Stimulated activated CD8-positive, alpha-beta memory T cell treated with anti-CD3 and anti-CD28 coated beads, Interleukin-7, amount 100 ng/mL, for 24 hours (primary cell): ENCODE measurements around the gene SPTLC1.

Source experiments
- DNase-seq: peaks from one replicate; pipeline ENCODE4 v3.0.0-alpha.2; 2020; ENCODE audit warnings: low read depth

The SPTLC1 gene

DNA sequence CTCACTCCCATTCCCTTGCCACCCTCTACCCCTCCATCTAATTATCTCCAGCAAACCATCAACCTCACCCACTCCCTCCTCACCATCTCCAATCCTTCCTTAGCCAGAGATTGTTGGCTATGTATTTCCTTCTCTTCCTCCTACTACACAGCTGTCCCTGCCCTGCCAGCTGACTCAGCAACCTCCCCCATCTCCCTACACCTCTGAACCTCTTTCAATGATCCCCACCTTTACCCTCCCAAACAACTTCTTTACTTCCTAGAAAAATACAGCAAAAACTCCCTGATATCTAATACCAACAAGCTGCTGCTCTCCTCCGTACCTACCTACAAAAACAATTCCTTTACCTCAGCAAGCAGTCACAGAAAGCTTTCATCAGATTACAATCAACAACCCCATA is 37.3 kb downstream of the SPTLC1 start:
- DNase-seq, result no peak

GRCh38 chr9:92071634-92072033 is 43.6 kb downstream of the SPTLC1 start:
- DNase-seq, result no peak

GRCh38 chr9:92066168-92066567 is 49.0 kb downstream of the SPTLC1 start:
- DNase-seq, result no peak

DNA sequence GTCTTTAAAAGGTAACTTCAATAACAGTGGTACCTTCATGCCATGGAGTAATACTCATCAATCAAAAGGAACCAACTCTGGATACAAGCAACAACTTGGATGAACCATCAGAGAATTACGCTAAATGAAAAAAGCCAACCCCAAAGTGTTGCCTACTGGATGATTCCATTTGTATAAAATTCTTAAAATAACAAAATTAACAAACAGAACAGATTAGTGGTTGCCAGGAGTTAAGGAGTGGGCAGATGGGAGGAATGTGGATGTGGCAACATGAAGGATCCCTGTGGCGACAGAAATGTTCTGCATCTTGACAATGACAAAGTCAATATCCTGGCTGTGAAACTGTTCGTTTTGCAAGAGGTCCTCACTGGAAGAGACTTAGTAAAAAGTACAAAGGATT is 50.5 kb downstream of the SPTLC1 start:
- DNase-seq, result no peak

DNA sequence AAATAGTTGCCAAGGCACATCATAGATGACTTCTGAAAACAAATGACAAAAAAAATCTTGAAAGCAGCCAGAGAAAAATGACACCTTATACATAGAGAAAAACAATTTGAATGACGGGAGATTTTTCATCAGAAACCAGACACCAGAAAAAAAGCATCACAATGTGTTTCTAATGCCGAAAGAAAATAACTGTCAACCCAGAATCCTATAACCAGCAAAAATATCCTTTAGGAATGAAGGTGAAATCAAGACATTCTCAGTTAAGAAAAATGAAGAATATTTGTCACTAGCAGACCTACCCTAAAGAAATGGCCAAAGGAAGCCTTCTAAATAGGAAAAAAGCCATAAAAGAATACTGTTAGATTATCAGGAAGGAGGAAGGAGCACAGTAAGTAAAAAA is 54.0 kb downstream of the SPTLC1 start:
- no peak for DNase-seq

DNA sequence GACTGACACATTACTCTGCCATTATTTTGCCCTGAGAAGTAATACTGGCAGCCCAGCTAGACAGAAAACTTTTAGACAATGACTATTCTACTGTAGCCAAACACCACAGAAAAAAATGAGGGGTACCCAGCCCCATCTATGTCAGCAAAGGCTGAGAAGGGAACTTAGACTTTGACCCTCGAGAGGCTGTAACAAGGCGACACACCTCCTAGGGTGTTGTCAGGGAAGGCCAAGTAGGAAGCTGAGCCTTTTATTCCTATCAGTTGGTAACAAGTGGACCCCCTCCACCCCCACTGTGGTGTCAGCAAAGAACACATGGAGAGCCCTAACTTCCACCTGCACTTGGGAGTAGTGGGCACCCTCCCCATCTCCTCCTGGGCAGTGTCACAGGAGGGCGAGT is 55.6 kb downstream of the SPTLC1 start:
- no peak for DNase-seq

DNA sequence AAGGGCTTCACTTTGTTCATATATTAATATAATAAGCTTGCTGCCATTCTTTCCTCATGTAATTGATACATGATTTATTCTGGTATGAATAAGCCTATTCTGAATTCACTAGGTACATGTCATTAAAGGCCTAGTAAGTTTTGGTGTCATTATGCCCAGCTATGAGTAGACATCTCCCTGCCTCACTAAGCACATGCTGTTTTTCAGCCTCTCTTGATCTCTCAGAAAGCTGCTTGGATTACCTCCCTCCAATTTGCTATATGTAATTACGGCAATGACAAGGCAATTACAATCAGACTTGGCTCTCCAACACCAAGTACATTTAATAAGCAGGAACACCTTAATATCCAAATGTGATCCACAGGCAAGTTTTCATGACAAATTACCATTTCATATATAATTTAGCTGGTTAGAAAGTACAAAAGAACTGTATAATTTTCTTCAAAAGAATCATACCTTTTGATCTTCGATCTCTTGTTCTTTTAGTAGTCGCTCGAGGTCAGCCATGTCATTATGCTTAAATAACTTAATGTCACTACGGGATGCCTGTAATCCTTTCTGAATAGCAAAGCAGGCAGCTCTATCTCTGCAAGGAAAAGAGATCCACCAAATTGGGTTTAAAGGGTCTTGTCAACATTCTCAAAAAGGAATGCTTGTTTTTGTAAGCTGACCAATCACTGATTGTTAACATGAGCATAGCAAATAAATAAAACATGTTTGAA is 56.3 kb downstream of the SPTLC1 start:
- no peak for DNase-seq

DNA sequence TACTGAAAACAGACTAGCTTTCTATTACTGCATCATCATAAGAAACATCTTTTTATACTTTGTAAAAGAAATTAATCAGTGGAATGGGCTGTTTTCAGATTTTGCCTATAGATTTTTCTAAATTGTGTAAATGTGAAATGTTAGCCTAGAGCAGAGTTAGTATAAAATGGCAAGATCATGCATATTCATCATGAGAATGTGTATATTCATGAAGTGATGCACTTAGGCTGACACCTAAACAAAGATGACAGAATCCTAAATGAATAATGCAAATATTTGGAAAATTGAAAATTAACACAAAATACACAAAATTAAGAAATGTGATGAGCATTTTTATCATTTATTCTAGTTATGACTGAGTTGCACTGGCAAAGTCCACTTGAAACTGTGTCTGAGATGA is 57.2 kb downstream of the SPTLC1 start:
- DNase-seq, result no peak

- no peak for DNase-seq
Measured at GRCh38 chr9:92057226-92057625, 58.0 kb downstream of the SPTLC1 start.

- no peak for DNase-seq
Measured at GRCh38 chr9:92055624-92056023, 59.6 kb downstream of the SPTLC1 start.

DNA sequence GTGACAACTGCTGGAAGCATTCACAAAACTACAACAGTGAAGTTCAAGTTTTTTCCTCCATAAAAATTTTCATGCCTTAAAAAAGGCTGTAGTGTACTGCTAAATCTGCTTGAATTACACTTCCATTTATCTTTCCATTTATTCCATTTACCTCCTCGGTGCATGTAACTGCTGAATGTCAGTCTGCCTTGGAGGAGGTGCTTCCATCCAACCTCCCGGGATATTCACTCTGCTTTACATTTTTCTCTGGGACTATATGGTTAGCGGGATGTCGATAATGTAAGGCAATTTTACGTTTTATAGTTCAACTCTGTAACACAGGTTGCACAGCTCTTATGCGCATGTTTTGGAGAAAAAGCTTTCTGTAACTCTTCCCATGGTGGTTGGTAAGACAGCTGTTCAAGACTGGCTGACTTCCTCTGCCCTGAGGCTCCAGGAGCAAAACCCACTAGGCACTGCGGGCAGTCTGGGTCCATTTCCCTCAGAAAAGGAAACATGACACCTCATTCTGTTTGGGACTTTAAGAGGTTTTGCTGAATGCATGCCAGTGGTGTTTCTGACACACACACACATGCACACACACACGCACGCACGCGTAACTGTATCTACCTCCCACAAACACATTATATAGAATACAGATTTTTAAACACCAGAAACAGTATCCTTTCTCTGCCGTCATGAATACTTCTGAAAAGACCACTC is 66.1 kb downstream of the SPTLC1 start:
- DNase-seq, result no peak

DNA sequence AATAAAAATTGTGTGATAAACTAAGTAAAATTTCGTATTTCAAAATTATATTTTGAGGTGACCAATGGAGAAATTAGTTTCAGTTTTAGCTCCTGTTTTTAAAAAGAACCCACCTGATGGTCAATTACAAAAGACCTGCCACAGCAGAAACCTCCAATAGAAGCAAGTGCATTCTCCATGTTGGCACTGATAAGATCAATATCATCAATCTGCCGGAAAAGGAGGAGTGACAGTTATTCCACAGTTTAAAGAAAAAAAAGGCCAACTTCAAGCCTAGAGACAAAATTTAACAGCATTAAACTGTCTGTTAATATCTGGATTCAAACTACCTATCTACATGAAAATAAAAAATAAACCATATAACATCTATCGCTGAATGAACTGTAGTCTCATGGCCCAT is 67.7 kb downstream of the SPTLC1 start:
- no peak for DNase-seq

GRCh38 chr9:92046676-92047075 is 68.5 kb downstream of the SPTLC1 start:
- DNase-seq, result no peak

DNA sequence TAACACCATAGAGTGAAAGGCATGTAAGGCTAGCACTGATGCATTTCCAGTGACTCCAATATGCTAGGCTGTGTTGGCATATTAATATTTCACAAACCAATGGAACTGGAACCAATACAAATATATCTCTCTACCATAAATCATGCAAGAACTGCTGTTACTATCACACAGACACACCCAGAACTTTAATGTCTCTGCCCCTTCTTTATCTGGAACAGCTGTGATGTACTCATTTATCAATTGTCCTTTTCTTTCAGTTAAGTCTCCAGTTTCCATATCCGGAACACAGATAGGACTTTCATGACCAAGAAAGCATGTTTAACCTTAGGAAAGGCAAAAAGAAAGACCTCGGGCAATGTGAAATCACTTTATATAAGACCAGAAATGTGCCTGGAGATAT is 70.3 kb downstream of the SPTLC1 start:
- no peak for DNase-seq

- DNase-seq, result no peak
Measured at GRCh38 chr9:92043002-92043401, 72.2 kb downstream of the SPTLC1 start.

DNA sequence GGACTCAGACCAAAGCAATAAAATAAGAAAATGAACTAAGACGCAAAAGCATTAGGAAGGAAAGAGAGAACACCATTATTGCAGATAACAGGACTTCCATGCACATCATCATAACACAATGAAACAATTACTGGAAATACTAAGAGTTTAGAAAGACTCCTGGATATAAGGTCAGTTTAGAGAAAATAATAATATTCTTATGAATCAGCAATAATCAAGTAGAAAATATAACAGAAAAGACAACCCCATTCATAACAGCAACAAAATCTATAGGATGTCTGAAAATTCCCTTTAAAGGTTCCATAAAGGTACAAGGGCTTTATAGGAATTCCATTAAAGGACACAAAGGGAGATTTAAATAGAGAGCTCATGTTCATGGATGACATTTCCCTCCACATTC is 73.0 kb downstream of the SPTLC1 start:
- DNase-seq, result no peak

DNA sequence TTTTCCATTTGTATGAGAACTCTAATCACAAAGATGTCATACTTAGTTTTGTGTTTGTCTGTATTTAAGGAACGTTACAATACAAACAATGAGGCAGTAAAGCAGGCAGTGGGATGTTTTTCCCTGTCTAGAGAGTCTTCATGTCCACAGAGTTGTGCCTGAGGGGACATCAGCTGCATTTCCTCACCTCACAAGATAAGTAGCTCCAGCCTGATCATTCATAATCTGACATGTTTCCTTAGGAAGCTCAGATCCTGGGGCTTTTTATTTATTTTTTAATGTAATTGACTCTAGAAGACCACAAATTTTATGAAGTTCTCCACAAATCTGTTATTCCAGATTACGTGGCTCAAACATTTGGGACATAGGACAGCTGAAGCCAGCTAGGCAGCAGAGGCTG is 78.5 kb downstream of the SPTLC1 start:
- no peak for DNase-seq

DNA sequence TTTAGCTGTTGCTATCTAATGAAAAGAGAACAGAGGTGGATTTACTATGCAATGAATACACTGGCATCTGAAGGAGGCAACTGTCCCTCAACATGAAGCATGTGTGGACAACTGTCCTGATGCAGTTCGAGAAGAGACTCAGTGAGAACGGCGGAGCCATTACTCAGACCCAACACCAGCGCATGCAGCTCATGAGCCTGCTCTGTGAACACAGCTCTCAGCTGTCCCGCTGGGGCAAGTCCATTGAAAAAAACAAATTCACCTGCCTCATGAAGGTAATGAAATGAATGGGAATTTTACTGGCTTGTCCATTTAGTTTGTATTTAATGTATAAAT is 78.8 kb downstream of the SPTLC1 start:
- no peak for DNase-seq

DNA sequence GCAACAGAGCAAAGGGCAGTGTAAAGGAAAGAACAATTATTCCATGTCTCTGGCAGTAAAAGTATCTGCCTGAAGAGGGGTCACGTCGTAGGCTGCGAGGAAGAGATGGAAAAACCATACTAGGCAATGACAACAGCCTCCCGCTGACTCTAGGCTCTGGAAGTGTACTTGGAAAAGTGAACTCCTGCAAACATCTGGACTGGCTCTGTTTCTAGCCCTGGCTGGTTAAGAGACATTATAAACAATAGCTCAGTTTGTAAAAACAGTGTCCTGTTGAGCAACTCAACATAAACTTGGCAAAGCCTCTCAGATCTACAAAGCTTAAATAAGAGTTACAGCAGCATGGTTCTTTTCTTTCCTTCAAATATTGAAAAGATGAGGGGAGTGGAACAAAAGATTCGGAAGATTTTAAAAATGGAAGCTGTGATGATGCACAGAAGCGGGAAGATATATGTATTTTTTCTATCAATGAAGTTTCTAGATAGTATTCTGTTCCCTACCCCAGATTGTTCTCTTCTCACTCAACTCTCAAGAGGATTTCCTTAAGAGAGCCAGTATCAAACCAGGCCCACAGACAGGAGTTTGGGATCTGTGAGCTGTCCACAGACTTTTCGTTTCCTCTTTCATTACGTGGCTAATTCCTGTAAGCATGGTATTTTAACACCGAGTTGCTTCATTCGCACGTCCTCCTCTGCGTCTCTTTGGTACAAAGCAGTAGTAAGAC is 79.4 kb downstream of the SPTLC1 start:
- DNase-seq, result no peak

DNA sequence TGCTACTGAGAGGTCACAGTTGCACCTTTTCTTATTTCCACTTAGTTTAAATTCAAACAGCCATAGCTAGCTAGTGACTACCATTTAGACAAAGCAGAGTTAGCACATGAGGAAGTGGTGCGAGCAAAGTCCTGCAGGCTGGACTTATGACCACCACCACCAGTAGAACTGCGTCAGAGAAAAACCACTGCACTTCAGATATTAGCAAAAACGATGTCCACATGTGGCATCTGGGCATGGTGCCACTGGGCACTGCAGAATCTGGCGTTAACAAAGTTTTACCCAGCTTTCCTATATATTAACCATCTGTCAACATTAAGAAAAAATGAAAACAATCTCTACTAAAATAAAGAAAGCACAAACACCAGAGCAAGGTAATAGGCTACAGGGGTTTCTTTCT is 80.1 kb downstream of the SPTLC1 start:
- DNase-seq, result no peak

- DNase-seq, result no peak
Measured at GRCh38 chr9:92033991-92034390, 81.2 kb downstream of the SPTLC1 start.

DNA sequence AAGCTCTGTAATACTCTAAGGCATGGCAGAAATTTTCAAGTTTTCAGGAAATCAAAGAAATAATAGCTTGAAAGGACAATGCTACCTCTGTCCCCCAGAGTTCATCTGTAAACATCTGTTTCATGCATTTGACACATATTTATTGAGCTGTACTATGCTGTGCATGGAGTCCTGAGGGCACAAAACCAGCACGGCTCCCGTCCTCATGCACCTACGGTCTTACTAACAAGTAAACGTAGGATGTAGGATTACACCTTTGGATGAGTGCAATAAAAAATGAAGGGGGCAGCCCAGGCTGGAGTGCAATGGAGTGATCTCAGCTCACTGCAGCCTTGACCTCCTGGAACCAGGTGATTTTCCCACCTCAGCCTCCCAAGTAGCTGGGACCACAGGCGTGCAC is 81.9 kb downstream of the SPTLC1 start:
- DNase-seq, result no peak

DNA sequence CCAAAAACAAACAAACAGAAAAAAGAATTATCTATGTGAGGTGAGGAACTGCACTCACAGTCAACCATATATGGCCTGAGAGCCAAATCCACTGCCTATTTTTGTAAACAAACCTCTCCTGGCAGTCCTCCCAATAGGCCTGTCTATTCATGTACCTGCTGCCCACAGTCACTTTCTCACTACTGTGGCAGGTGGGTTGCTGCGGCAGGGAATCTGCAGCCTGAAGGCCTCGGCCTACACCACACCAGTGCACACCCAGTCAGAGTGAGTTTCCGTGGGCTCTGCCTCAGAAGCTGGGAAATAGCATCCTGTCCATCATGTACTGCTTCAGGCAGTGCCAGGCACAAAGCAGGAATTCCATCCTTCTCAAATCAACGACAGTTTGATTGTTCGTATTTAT is 82.3 kb downstream of the SPTLC1 start:
- DNase-seq, result no peak

DNA sequence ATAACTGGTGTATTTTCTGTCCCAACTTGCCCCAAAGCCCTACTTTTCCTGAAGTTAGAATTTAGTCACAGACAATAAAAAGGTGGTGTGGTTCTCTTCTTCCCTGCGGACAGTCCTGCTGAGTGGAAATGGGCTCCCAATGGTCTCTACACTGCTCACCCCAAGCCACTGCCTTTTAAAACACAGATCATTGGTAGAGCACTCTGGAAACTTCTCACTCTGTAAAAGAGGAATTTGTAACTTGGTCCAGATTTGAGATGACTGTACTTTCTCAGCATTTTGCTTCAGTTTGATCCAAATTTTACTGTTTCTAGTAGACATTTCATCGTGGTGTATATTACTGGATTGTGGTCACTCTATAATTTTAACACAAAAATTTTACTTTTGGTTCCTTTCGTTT is 84.8 kb downstream of the SPTLC1 start:
- DNase-seq, result no peak
